Adrenal gland (tissue), 5 donors: ENCODE measurements around the gene THAP8.

ENCODE experiments used
- POLR2A ChIP-seq, 2 donors: fragments of 450-650 bp; IDR thresholded peaks; one replicate each; pipeline ENCODE4 v1.6.1; 2017; ENCODE audit warnings: antibody characterized with exemption in 2 of 2, mild to moderate bottlenecking in 2 of 2, moderate library complexity in 1 of 2
- TF ChIP-seq, protein P1 (sequence below), 6 experiments: fragments of 450-650 bp in 4 of 6; fragments of 200-600 bp in 2 of 6; sonication (generic) in 1 of 6; IDR thresholded peaks; 1 replicate in 5 of 6; 2 replicates in 1 of 6; pipeline versions ENCODE4 v1.5.1 to v1.8.0; 2016 to 2021; ENCODE audit warnings: antibody characterized with exemption in 6 of 6, mild to moderate bottlenecking in 2 of 6, moderate library complexity in 1 of 6
- donor health status: DM: no; HTN: no; CAD: no.

DNA sequence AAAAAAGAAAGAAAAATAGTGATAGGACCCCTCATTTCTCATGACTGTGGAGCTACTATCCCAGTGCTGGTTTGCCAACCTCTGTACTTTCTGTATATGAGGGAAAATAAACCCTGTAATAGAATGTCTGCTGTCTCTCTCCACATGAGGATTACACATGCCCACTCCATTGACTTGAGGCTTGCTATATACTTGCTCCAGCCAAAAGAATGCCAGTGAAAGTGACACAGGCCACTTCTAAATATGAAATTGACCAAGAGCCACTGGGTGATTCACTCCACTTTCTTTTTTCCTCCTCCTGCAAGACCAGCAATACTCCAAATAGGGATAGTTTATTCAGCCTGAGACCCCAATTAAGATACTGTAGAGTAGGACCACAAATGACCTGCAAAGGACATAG, 6.2 kb downstream of the THAP8 start:
- TF ChIP-seq, protein P1, sequence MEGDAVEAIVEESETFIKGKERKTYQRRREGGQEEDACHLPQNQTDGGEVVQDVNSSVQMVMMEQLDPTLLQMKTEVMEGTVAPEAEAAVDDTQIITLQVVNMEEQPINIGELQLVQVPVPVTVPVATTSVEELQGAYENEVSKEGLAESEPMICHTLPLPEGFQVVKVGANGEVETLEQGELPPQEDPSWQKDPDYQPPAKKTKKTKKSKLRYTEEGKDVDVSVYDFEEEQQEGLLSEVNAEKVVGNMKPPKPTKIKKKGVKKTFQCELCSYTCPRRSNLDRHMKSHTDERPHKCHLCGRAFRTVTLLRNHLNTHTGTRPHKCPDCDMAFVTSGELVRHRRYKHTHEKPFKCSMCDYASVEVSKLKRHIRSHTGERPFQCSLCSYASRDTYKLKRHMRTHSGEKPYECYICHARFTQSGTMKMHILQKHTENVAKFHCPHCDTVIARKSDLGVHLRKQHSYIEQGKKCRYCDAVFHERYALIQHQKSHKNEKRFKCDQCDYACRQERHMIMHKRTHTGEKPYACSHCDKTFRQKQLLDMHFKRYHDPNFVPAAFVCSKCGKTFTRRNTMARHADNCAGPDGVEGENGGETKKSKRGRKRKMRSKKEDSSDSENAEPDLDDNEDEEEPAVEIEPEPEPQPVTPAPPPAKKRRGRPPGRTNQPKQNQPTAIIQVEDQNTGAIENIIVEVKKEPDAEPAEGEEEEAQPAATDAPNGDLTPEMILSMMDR (IDR thresholded peaks at IDR 0.05), result no peak
- no peak for TF ChIP-seq POLR2A (IDR thresholded peaks at IDR 0.05)
